Endometrial microvascular endothelial cells (primary cell): ENCODE data around the gene ADGRG1. TPM values are rescaled to one million over a fixed set of nuclear protein-coding genes. Genes with fewer than 3 reads are reported as not detected.

Source experiments
- in situ Hi-C: cut with HindIII; loops from 2 replicates; pipeline ENCODE4 v1.10.0; 2017; ENCODE audit warnings: low sequenced_read_pairs, low pct_unique_long_range_greater_than_20kb; ENCODE audit errors: inconsistent ontology term
- total RNA-seq: library from RNA; depleted of rRNA; stranded (reverse); fragments of >200 nt; gene quantifications from one replicate; pipeline ENCODE4 v1.2.3, GENCODE V29; 2015; ENCODE audit errors: inconsistent ontology term

Gene ADGRG1
- total RNA-seq, 1 donor from 2014 or later: 242 TPM

DNA sequence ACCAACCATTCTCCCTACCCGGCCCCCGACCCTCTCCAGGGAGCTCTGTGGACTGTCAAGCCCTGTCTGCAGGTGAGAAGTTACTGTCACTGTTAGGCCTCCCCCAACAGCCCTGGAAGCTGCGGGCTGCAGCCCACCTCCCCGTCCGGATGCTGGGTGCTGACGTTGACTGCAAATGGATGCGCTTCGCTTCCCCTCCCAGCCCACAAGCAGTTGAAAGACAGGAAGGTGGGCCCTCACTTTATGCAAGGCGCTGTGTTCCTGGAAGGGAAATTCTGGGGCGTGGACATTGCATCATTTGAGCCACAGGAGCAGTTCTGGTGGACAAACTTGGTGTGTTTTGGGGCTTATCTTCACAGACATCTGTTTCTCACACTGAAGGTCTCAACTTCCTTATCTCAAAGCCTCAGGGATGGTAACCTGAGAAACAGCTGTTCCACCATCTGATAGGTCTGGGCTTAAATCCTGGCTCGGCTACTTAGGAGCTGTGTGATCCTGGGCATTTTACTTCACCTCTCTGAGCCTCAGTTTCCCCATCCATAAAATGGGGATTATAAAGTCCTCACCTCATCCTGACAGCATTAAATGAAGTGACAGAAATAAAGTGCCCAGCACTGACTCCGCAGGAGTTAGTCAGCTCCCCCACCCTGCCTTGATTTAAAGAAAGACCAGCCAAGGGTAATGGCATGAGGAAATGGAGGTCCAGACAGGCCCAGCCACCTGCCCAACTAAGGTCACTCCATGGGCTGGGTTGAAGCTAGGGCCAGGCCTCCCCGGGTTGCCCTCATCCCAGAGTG, 61.5 kb downstream of the ADGRG1 start:
- in situ Hi-C loops: no loop called here

GRCh38 chr16:57690782-57691471, 62.5 kb downstream of the ADGRG1 start:
- in situ Hi-C loops: no loop called here

- in situ Hi-C loops: no loop called here
These were observed 64.2 kb downstream of the ADGRG1 start for GRCh38 chr16:57692636-57693035.

GRCh38 chr16:57693550-57693949, 65.1 kb downstream of the ADGRG1 start:
- in situ Hi-C loops: no loop called here

- in situ Hi-C loops: no loop called here
These were observed 65.8 kb downstream of the ADGRG1 start for GRCh38 chr16:57694231-57694724.

DNA sequence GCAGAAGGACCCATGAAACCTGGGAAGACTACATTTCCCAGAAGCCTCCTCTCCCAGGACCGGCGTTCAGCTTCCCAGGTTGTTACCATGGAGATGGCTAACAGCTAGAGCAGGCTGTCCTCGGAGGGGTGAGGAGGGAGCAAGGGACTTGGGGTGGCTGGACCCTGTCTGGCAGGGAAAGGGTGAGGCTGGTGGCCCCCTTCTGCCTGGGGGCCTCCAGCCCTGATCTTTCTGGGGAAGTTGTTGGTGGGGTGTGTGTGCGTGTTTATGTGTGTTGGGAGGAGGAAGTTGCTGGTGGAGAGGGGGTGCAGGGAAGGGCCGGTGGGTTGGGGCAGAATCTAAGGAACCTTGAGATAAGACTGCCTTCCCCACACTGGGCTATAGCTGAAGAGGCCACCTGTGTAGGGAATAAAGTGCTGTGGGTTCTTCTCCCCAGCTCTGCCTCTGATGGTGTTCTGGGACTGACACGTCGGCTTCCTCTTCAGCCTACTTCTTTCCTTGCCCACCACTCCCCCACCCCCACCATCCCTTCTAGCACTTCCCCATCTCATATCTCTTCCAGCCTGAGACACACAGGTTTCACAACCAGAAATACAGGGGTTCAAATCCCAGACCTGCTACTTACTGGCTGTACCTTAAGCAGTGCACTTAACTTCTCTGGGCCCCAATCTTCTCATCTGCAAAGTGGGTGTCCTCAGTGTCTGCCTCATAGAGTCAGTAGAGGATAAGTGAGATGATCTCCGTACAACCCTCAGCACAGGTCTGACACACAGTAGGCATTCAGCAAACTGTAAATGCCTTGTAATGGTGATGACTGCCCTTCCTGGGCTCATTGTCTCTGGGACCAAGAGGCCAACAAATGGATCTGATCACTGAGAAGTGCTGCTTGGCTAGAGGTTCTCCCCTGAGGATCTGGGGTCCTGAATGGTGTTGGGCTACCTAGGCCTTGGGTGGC, 66.6 kb downstream of the ADGRG1 start, which contains the start of gene DRC7:
Gene DRC7, plus strand, starts transcription at position 82 of the 955 bp plus-strand sequence. CDS start 3,144 bp downstream, outside the sequence.
- in situ Hi-C loops: no loop called here

DNA sequence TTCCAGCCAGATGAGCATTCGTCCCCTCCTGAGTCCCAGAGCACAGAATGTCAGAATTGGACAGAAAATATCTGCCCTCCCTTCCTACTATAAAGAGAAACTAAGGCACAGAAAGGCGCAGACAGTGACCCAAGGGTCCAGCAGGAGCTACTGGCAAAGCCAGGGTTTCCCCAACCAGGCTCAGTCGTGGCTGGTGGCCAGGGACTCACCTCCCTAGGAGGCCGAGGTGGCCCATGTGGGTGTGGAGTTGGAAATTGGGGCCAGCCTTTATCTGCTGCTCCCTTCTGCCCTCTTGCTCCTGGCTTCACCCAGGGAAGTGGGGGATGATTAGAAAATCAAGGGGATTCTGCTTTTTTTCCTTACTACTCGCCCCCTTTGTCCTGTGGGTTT, 67.2 kb downstream of the ADGRG1 start:
- in situ Hi-C loops: no loop called here

DNA sequence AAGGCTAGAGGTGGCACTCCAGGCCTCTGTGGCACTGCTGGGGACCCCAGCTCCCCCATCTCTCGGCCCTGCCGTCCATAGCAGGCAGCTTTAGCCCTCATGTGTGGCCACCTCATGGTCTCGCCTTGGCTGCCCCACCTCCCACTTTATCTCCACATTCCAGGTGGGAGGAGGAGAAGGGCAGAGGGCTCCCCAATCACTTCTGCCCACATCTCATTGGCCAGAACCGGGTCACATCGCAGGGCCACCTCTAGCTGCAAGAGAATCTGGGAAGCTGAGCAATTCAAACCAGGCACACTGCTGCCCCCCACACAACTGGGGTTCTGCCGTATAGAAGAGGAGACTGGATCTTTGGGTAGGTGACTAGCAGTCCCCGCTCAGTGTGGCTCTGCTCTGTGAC, 67.8 kb downstream of the ADGRG1 start:
- in situ Hi-C loops: no loop called here

DNA sequence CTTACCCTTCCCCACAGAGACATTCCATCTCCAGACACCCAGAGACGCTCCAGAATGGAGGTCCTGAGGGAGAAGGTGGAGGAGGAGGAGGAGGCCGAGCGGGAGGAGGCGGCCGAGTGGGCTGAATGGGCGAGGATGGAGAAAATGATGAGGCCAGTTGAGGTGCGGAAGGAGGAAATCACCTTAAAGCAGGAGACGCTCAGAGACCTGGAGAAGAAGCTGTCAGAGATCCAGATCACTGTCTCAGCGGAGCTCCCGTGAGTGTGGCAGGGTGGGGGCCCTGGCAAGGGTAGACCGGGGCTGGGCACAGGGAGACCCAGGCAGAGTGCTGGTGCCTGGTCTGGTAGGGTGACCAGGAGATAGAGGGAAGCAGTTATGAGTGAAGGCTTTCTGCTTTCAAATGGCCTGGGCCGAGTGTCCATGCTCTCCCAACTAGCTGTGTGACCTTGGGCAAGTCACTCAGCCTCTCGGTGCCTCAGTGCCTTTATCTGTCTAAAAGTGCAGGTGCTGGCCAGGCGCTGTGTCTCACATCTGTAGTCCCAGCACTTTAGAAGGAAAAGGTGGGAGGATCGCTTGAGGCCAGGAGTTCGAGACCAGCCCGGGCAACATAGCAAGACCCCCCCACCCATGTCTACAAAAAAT, 69.6 kb downstream of the ADGRG1 start:
- in situ Hi-C loops: no loop called here

DNA sequence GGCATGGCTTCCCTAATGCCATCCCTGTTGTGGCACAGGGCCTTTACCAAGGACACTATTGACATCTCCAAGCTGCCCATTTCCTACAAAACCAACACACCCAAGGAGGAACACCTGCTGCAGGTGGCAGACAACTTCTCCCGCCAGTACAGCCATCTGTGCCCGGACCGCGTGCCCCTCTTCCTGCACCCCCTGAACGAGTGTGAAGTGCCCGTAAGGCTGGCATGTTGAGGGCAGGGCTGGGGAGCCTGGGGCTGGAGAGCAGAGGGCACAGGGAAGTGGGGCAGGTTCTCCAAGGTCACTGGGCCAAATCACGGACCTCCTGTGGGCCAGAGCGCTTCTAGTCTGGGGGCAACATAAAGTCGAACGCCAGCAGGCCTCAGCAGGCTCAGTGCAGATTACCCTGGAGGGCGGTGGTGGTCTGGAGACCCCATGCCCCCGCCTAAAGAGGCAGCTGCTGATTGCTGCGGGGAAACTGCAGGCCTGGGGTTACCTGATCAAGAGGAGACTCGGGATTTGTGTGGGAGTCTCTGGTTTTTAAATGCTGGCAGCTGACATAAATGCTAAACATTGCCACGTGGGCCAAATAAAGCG, 70.5 kb downstream of the ADGRG1 start:
- in situ Hi-C loops: no loop called here

DNA sequence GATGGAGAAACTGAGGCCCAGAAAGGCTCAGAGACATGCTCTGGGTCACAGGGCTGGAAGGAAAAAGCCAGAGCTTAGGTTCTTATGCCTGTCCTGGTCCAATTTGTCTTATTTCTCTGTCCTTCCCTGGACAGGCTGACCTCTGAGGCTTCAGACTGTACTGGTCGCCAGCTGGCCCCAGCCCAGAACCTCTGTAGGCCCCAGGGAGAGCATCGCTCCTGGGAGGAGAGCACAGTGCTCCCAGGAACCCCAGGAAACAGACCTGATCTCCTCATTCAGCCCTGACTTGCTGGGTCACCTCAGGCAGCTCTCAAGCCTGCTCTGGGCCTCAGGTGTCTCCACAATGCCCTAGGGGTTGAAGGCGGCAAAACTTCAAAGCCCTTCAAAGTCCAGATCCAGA, 71.1 kb downstream of the ADGRG1 start:
- in situ Hi-C loops: no loop called here

DNA sequence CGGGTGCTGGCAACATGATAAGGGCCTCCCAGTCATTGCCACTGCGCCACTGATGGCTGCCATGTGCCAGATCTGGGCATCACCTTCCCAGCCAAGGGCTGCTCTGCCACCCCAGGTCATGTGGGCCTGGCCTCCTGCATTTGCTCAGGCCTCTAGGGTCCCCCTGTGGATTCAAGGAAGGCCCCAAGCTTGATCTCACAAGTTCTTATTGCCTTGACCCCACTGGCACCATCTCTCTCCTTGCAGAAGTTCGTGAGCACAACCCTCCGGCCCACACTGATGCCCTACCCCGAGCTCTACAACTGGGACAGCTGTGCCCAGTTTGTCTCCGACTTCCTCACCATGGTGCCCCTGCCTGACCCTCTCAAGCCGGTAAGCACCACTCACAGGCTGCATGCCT, 71.5 kb downstream of the ADGRG1 start:
- in situ Hi-C loops: no loop called here

- in situ Hi-C loops: no loop called here
These were observed 72.5 kb downstream of the ADGRG1 start for GRCh38 chr16:57700781-57701551.

DNA sequence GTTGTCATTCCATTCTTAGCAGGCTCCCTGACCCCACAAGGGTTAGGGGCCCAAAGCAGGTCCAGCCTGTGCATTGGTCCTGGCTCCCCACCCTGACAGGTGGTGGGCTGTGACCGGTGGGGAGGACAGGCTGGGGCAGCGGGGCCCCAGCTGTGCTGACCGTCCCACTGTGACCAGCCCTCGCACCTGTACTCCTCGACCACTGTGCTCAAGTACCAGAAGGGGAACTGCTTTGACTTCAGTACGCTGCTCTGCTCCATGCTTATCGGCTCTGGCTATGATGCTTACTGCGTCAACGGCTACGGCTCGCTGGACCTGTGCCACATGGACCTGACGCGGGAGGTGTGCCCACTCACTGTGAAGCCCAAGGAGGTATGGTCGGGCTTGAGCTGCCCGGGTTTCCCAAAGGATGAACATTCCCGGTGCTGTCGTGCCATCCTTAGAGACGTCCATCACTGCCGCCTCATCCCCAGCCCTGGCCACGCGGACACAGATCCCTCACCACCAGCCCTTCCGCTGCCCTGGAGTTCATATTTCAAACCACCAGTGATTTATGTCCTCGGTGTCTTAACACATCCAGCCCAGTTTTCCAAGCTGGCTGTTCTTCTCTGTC, 73.4 kb downstream of the ADGRG1 start:
- in situ Hi-C loops: no loop called here

DNA sequence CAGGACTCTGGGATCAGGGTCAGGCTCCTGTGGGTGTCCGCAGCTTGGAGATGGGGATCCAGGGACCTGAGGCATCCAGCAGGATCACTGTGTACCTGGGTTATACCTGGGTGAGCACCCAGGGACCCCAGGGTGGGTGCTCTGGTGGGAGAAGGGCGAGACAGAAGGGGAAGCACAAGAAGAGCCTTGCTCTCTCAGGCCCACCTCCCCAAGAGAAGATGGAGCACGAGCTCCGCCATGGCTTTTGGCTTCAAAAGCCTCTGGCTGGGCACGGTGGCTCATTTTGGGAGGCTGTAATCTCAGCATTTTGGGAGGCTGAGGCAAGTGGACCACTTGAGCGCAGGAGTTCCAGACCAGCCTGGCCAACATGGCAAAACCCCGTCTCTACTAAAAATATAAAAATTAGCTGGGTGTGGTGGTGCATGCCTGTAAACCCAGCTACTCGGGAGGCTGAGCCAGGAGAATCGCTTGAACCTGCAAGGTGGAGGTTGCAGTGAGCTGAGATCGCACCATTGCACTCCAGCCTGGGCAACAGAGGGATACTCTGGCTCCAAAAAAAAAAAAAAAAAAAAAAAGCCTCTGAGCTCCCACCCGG, 75.1 kb downstream of the ADGRG1 start:
- in situ Hi-C loops: no loop called here

GRCh38 chr16:57704011-57704904, 75.8 kb downstream of the ADGRG1 start:
- in situ Hi-C loops: no loop called here
